ENCODE data around the gene RUNX2.

DNA sequence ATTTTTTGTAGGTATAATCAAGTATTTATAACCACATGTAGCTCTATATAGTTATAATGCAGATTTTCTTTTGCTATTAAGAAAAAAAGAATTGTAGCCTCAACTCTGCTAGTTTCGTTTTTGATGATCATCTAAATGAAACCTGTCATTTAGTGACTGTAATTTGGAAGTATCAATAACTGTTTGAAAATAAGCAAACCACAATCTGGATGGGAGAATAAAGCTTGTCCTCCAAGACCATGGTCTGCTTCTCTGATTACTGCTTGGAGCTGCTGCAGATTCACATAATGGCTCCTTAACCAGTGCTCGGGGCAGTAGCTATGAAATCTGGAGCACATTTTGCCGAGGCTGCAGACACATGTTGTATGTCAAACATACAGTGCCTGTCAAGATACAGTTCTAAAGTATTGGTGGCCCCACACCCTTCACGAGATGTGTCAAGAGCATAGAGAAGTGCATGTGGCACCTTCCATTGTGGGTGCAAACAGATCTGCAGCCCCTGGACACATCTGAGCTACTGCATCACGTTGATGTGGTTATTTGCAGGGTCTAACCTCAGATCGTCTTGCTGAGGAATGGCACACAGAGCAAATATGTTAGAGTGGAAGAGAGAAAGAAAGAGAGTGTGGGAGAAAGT, 305.3 kb downstream of the RUNX2 start:
- TF ChIP-seq, protein P1, sequence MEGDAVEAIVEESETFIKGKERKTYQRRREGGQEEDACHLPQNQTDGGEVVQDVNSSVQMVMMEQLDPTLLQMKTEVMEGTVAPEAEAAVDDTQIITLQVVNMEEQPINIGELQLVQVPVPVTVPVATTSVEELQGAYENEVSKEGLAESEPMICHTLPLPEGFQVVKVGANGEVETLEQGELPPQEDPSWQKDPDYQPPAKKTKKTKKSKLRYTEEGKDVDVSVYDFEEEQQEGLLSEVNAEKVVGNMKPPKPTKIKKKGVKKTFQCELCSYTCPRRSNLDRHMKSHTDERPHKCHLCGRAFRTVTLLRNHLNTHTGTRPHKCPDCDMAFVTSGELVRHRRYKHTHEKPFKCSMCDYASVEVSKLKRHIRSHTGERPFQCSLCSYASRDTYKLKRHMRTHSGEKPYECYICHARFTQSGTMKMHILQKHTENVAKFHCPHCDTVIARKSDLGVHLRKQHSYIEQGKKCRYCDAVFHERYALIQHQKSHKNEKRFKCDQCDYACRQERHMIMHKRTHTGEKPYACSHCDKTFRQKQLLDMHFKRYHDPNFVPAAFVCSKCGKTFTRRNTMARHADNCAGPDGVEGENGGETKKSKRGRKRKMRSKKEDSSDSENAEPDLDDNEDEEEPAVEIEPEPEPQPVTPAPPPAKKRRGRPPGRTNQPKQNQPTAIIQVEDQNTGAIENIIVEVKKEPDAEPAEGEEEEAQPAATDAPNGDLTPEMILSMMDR (IDR thresholded peaks at IDR 0.05; ENCODE audit: poor library complexity) = no peak
- TF ChIP-seq EZH2 (IDR thresholded peaks at IDR 0.05; ENCODE audit: borderline replicate concordance) (no peak), EZH2phosphoT487 (IDR thresholded peaks at IDR 0.05; ENCODE audit: low read depth, severe bottlenecking, unreplicated experiment) (no peak)

Data from hepatocyte (in vitro differentiated cells).